ENCODE results near the gene TMEFF1.

- TF ChIP-seq POLR2A (IDR thresholded peaks at IDR 0.05) (no peak), CTCF (IDR thresholded peaks at IDR 0.05) (no peak)
These were observed 17.5 kb upstream of the TMEFF1 start for GRCh38 chr9:100455470-100455869.

All from body of pancreas (tissue), 4 donors.